H9 (cell line): ENCODE measurements around the gene DUOX1. TPM values are rescaled to one million over a fixed set of nuclear protein-coding genes. Genes with fewer than 3 reads are reported as not detected.

Experiments used
- DNase-seq: peaks from one replicate; pipeline ENCODE4 v3.0.0-alpha.2; 2017
- H2AFZ ChIP-seq: one replicate; pipeline ENCODE4 v1.6.1; 2013; ENCODE audit warnings: mild to moderate bottlenecking, low read length, control low read depth, moderate library complexity
- H2AK5ac ChIP-seq: 2 replicates; pipeline ENCODE4 v1.6.1; 2013; ENCODE audit warnings: low read length, control low read depth, mixed read lengths; ENCODE audit not compliant: insufficient read length
- H2BK120ac ChIP-seq: one replicate; pipeline ENCODE4 v1.6.1; 2013; ENCODE audit warnings: low read depth, mild to moderate bottlenecking, low read length, control low read depth, inconsistent platforms; ENCODE audit not compliant: poor library complexity, severe bottlenecking
- H2BK12ac ChIP-seq: 2 replicates; pipeline ENCODE4 v1.6.1; 2013; ENCODE audit warnings: low read length, control low read depth, mixed read lengths, low read depth; ENCODE audit not compliant: insufficient read length
- H2BK15ac ChIP-seq: 2 replicates; pipeline ENCODE4 v1.6.1; 2013; ENCODE audit warnings: low read depth, low read length, control low read depth
- H2BK20ac ChIP-seq: one replicate; pipeline ENCODE4 v1.6.1; 2013; ENCODE audit warnings: low read depth, mild to moderate bottlenecking, low read length, control low read depth, inconsistent platforms; ENCODE audit not compliant: poor library complexity, severe bottlenecking
- H2BK5ac ChIP-seq: 2 replicates; pipeline ENCODE4 v1.6.1; 2013; ENCODE audit warnings: low read length, control low read depth, mixed read lengths; ENCODE audit not compliant: insufficient read length
- H3K14ac ChIP-seq: 2 replicates; pipeline ENCODE4 v1.6.1; 2013; ENCODE audit warnings: low read length, control low read depth; ENCODE audit not compliant: insufficient read depth
- H3K18ac ChIP-seq: 2 replicates; pipeline ENCODE4 v1.6.1; 2013; ENCODE audit warnings: low read depth, mild to moderate bottlenecking, mixed read lengths, low read length, control low read depth; ENCODE audit not compliant: insufficient read length
- H3K23ac ChIP-seq: 2 replicates; pipeline ENCODE4 v1.6.1; 2013; ENCODE audit warnings: low read length, control low read depth, mixed read lengths, low read depth; ENCODE audit not compliant: insufficient read length
- H3K23me2 ChIP-seq: 2 replicates; pipeline ENCODE4 v1.6.1; 2013; ENCODE audit warnings: low read depth, mild to moderate bottlenecking, mixed read lengths, low read length, control low read depth; ENCODE audit not compliant: insufficient read length, poor library complexity, severe bottlenecking
- H3K27ac ChIP-seq: 2 replicates; pipeline ENCODE4 v1.5.1; 2013; ENCODE audit warnings: low read length, control low read depth, mixed read lengths, low read depth; ENCODE audit not compliant: insufficient read length
- H3K27me3 ChIP-seq: 2 replicates; pipeline ENCODE4 v1.6.1; 2013; ENCODE audit warnings: low read length, control low read depth, inconsistent platforms; ENCODE audit not compliant: insufficient read depth
- H3K4ac ChIP-seq: 2 replicates; pipeline ENCODE4 v1.6.1; 2013; ENCODE audit warnings: low read depth, mild to moderate bottlenecking, control low read depth, inconsistent platforms, low read length, moderate library complexity
- H3K4me1 ChIP-seq: 2 replicates; pipeline ENCODE4 v1.6.1; 2013; ENCODE audit warnings: low read length, control low read depth, inconsistent platforms; ENCODE audit not compliant: insufficient read depth
- H3K4me2 ChIP-seq: 2 replicates; pipeline ENCODE4 v1.6.1; 2013; ENCODE audit warnings: low read length, control low read depth, mixed read lengths; ENCODE audit not compliant: insufficient read length, insufficient read depth
- H3K56ac ChIP-seq: 2 replicates; pipeline ENCODE4 v1.6.1; 2013; ENCODE audit warnings: low read depth, mild to moderate bottlenecking, mixed read lengths, low read length, control low read depth; ENCODE audit not compliant: insufficient read length
- H3K79me1 ChIP-seq: 2 replicates; pipeline ENCODE4 v1.6.1; 2013; ENCODE audit warnings: low read depth, mild to moderate bottlenecking, moderate library complexity, low read length, control low read depth, inconsistent platforms; ENCODE audit not compliant: insufficient read depth, poor library complexity, severe bottlenecking
- H3K79me2 ChIP-seq: 2 replicates; pipeline ENCODE4 v1.6.1; 2013; ENCODE audit warnings: low read length, control low read depth, inconsistent platforms; ENCODE audit not compliant: insufficient read depth
- H3K9ac ChIP-seq: 2 replicates; pipeline ENCODE4 v1.6.1; 2013; ENCODE audit warnings: low read length, control low read depth, mixed read lengths; ENCODE audit not compliant: insufficient read length; ENCODE audit errors: extremely low read depth
- H3K9me3 ChIP-seq: one replicate; pipeline ENCODE4 v1.6.1; 2013; ENCODE audit warnings: low read depth, low read length, inconsistent platforms; ENCODE audit not compliant: control insufficient read depth
- H3T11ph ChIP-seq: one replicate; pipeline ENCODE4 v1.6.1; 2013; ENCODE audit warnings: mild to moderate bottlenecking, low read length, control low read depth, inconsistent platforms
- H4K20me1 ChIP-seq: one replicate; pipeline ENCODE4 v1.6.1; 2013; ENCODE audit not compliant: control insufficient read depth, insufficient read length, insufficient read depth
- H4K5ac ChIP-seq: 2 replicates; pipeline ENCODE4 v1.6.1; 2013; ENCODE audit warnings: low read depth, mild to moderate bottlenecking, mixed read lengths, low read length, control low read depth; ENCODE audit not compliant: insufficient read length
- H4K8ac ChIP-seq: replicated peaks from 2 replicates; pipeline ENCODE4 v1.6.1; 2013; ENCODE audit warnings: low read length, control low read depth, mixed read lengths, low read depth; ENCODE audit not compliant: insufficient read length
- H4K91ac ChIP-seq: 2 replicates; pipeline ENCODE4 v1.6.1; 2013; ENCODE audit warnings: low read depth, mild to moderate bottlenecking, moderate library complexity, mixed read lengths, low read length, control low read depth; ENCODE audit not compliant: insufficient read length
- H3K27ac Mint-ChIP-seq, 3 experiments: 2 replicates in 2 of 3; 3 replicates in 1 of 3; pipeline ENCODE4 v1.8.0; 2020 to 2021; ENCODE audit warnings: mixed read lengths in 3 of 3, mild to moderate bottlenecking in 1 of 3, moderate library complexity in 1 of 3
- H3K27me3 Mint-ChIP-seq: 2 replicates; pipeline ENCODE4 v1.8.0; 2021; ENCODE audit warnings: low read depth, mild to moderate bottlenecking, moderate library complexity, mixed read lengths
- H3K36me3 Mint-ChIP-seq, 3 experiments: 2 replicates in 2 of 3; 3 replicates in 1 of 3; pipeline ENCODE4 v1.8.0; 2020 to 2021; ENCODE audit warnings: low read depth in 3 of 3, mixed read lengths in 3 of 3; ENCODE audit not compliant: insufficient read depth in 1 of 3
- H3K4me1 Mint-ChIP-seq, 2 experiments: 2 replicates each; pipeline ENCODE4 v1.8.0; 2020; ENCODE audit warnings: mixed read lengths in 2 of 2
- H3K4me3 Mint-ChIP-seq, 2 experiments: 2 replicates in 1 of 2; 3 replicates in 1 of 2; pipeline ENCODE4 v1.8.0; 2020 to 2021; ENCODE audit warnings: mild to moderate bottlenecking in 2 of 2, mixed read lengths in 2 of 2, moderate library complexity in 1 of 2
- H3K9me3 Mint-ChIP-seq, 2 experiments: 2 replicates in 1 of 2; 3 replicates in 1 of 2; pipeline ENCODE4 v1.8.0; 2020; ENCODE audit warnings: mild to moderate bottlenecking in 2 of 2, mixed read lengths in 2 of 2, moderate library complexity in 1 of 2
- WGBS: extraction: QIAGEN DNeasy Blood & Tissue Kit; methylation state at CpG from one replicate; pipeline ENCODE4 v1.1.7; 2013; ENCODE audit warnings: missing lambda C conversion rate, low lambda C conversion rate, mixed read lengths; ENCODE audit not compliant: insufficient read length; ENCODE audit errors: extremely low coverage; 5-methylcytosine and 5-hydroxymethylcytosine counted together
- total RNA-seq: library from RNA; stranded (reverse); gene quantifications from 2 replicates; pipeline ENCODE4 v1.2.1, GENCODE V29; 2021
- TF ChIP-seq, protein P1 (sequence below): fragments of 200-600 bp; sonication (generic); conservative IDR thresholded peaks from 3 replicates; pipeline ENCODE4 v1.8.0; 2021; ENCODE audit warnings: antibody characterized with exemption, mild to moderate bottlenecking

Gene DUOX1
- total RNA-seq, 1 experiment from 2014 or later = 2.6 TPM

DNA sequence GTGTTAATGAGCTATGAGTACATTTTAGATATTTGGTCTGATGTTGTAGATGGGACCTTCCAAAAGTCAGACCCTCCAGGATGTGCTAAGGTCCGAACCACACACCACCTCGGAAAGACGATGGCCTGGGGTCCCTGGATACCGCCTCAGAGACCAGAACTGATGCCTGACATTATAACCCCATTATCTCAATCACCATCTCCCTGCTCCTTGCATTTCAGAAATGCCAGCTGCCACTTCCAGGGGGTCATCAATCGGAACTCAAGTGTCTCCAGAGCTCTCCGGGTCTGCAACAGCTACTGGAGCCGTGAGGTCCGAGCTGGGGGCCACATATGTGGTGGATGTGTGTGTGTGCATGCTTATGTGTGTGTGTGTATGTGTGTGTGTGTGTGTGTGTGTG is 7.9 kb downstream of the DUOX1 start:
- no peak overlapping the region for H3K18ac ChIP-seq
- no peaks in the 10 kb centered on the region for H3K23me2 ChIP-seq
- no peak overlapping the region for H4K91ac ChIP-seq
- no peak overlapping the region for H2BK5ac ChIP-seq
- no peak overlapping the region for H3K9ac ChIP-seq
- DNase-seq = no peak
- Mint-ChIP-seq H3K36me3 (peaks cover 0 to 1% (median 0%) of the 10 kb centered on the region in 3 experiments; a peak in 1 of 7 replicates), H3K4me3 (no peak overlapping the region), H3K27ac (no peak overlapping the region), H3K9me3 (no peaks in the 10 kb centered on the region; a peak in 1 of 5 replicates), H3K27me3 (peaks cover 49% of the 10 kb centered on the region), H3K4me1 (peaks cover 7 to 11% of the 10 kb centered on the region in 2 experiments; a peak in 3 of 4 replicates)
- no peak overlapping the region for H2BK120ac ChIP-seq
- no peak overlapping the region for H2BK12ac ChIP-seq
- WGBS = no CpG with 5 or more reads among the region's 8 CpGs
- H2BK20ac ChIP-seq = no peak overlapping the region
- no peak overlapping the region for H2AK5ac ChIP-seq
- H4K5ac ChIP-seq = no peak overlapping the region
- no peak overlapping the region for H3K27ac ChIP-seq
- no peak overlapping the region for H4K8ac ChIP-seq
- peaks cover 36% of the 10 kb centered on the region for H3K27me3 ChIP-seq
- H2AFZ ChIP-seq = no peak overlapping the region
- no peak overlapping the region for H3T11ph ChIP-seq
- H2BK15ac ChIP-seq = no peak overlapping the region
- H3K14ac ChIP-seq = no peak overlapping the region; the same call in 1 of the 2 replicates
- no peak overlapping the region for H3K56ac ChIP-seq
- H3K4me1 ChIP-seq = no peaks in the 10 kb centered on the region; the same call in 1 of the 2 replicates
- TF ChIP-seq, protein P1, sequence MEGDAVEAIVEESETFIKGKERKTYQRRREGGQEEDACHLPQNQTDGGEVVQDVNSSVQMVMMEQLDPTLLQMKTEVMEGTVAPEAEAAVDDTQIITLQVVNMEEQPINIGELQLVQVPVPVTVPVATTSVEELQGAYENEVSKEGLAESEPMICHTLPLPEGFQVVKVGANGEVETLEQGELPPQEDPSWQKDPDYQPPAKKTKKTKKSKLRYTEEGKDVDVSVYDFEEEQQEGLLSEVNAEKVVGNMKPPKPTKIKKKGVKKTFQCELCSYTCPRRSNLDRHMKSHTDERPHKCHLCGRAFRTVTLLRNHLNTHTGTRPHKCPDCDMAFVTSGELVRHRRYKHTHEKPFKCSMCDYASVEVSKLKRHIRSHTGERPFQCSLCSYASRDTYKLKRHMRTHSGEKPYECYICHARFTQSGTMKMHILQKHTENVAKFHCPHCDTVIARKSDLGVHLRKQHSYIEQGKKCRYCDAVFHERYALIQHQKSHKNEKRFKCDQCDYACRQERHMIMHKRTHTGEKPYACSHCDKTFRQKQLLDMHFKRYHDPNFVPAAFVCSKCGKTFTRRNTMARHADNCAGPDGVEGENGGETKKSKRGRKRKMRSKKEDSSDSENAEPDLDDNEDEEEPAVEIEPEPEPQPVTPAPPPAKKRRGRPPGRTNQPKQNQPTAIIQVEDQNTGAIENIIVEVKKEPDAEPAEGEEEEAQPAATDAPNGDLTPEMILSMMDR = no peak
- H3K4me2 ChIP-seq = no peak overlapping the region
- no peak overlapping the region for H3K4ac ChIP-seq
- no peaks in the 10 kb centered on the region for H3K79me2 ChIP-seq
- no peak overlapping the region for H3K23ac ChIP-seq
- H3K9me3 ChIP-seq = no peaks in the 10 kb centered on the region
- no peaks in the 10 kb centered on the region for H4K20me1 ChIP-seq
- no peaks in the 10 kb centered on the region for H3K79me1 ChIP-seq
